Myocyte (in vitro differentiated cells): ENCODE measurements around the gene RABGAP1L. TPM values are rescaled to one million over a fixed set of nuclear protein-coding genes. Genes with fewer than 3 reads are reported as not detected.
"Not testable (repeated sequence)": the region's sequence is repeated elsewhere in the genome, so short reads cannot be mapped to it uniquely, and the experiment has no call there.

ENCODE experiments used
- DNase-seq: peaks from one replicate; pipeline ENCODE4 v3.0.0-alpha.2; 2012; ENCODE audit warnings: low read depth
- total RNA-seq: library from RNA; depleted of rRNA; stranded (reverse); fragments of >200 nt; gene quantifications from 2 replicates; pipeline ENCODE4 v1.2.3, GENCODE V29; 2014

The RABGAP1L gene
- total RNA-seq, 1 donor from 2014 or later = 12.9 TPM

- no peak for DNase-seq
Observed at GRCh38 chr1:174797398-174797797, 638.1 kb downstream of the RABGAP1L start.

GRCh38 chr1:174799136-174799479, 639.8 kb downstream of the RABGAP1L start:
- no peak for DNase-seq

- peak; percentile 43 for DNase-seq
Observed at GRCh38 chr1:174800216-174800851, 641.0 kb downstream of the RABGAP1L start.

GRCh38 chr1:174800876-174801275, 641.6 kb downstream of the RABGAP1L start:
- DNase-seq = no peak

- DNase-seq = no peak
Observed at GRCh38 chr1:174809755-174810280, 650.5 kb downstream of the RABGAP1L start.

- no peak for DNase-seq
Observed at GRCh38 chr1:174812016-174812415, 652.7 kb downstream of the RABGAP1L start.

GRCh38 chr1:174812656-174813055, 653.3 kb downstream of the RABGAP1L start:
- no peak for DNase-seq

- no peak for DNase-seq
Observed at GRCh38 chr1:174815036-174815435, 655.7 kb downstream of the RABGAP1L start.

- DNase-seq = peak; percentile 28
Observed at GRCh38 chr1:174815474-174815908, 656.2 kb downstream of the RABGAP1L start.

GRCh38 chr1:174816621-174817020, 657.3 kb downstream of the RABGAP1L start:
- not testable (repeated sequence) for DNase-seq

- no peak for DNase-seq
Observed at GRCh38 chr1:174818014-174818616, 658.8 kb downstream of the RABGAP1L start.

- no peak for DNase-seq
Observed at GRCh38 chr1:174818951-174819350, 659.6 kb downstream of the RABGAP1L start.

- no peak for DNase-seq
Observed at GRCh38 chr1:174819596-174819995, 660.3 kb downstream of the RABGAP1L start.

GRCh38 chr1:174825127-174825526, 665.8 kb downstream of the RABGAP1L start:
- no peak for DNase-seq

GRCh38 chr1:174825806-174826205, 666.5 kb downstream of the RABGAP1L start:
- no peak for DNase-seq

GRCh38 chr1:174828264-174828663, 668.9 kb downstream of the RABGAP1L start:
- DNase-seq = no peak

- no peak for DNase-seq
Observed at GRCh38 chr1:174829990-174830389, 670.7 kb downstream of the RABGAP1L start.

- no peak for DNase-seq
Observed at GRCh38 chr1:174836543-174836942, 677.2 kb downstream of the RABGAP1L start.

- peak; percentile 45 for DNase-seq
Observed at GRCh38 chr1:174837386-174837785, 678.1 kb downstream of the RABGAP1L start.

GRCh38 chr1:174839211-174839610, 679.9 kb downstream of the RABGAP1L start:
- peak; percentile 58 for DNase-seq

- DNase-seq = peak; percentile 75
Observed at GRCh38 chr1:174841747-174842146, 682.4 kb downstream of the RABGAP1L start.

- DNase-seq = not testable (repeated sequence)
Observed at GRCh38 chr1:174848593-174849560, 689.6 kb downstream of the RABGAP1L start.
